ENCODE measurements around the gene PTK7. TPM values are rescaled to one million over a fixed set of nuclear protein-coding genes. Genes with fewer than 3 reads are reported as not detected.

PTK7 gene
- total and polyA plus RNA-seq, 2 experiments from 2014 or later: 127 to 162 TPM

DNA sequence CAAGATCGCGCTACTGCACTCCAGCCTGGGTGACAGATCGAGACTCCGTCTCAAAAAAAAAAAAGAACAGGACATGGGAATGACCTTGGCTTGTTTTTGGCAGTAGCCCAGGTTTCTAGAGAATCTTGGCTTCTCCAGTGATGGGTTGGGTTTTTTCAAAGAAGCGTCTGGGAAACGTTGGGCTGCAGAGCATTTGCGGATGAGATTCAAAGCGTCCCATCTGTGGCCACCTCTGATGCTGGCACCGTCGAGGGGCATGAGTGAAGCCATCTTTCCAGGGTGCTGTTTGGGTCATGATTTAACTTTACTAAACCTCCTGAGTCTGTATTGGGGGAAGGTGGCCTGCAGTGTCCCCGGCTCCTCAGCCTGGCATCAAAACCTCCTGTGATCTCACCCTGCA, 51.8 kb downstream of the PTK7 start:
- DNase-seq (ENCODE audit: low spot score): no peak
- Histone ChIP-seq H4K20me1 (ENCODE audit: insufficient read depth, poor library complexity, severe bottlenecking) (no peaks in the 10 kb centered on the region), H3K9me3 (ENCODE audit: low read depth) (no peaks in the 10 kb centered on the region), H3K36me3 (replicated peaks; ENCODE audit: insufficient read depth, low read depth) (no peaks in the 10 kb centered on the region), H3K4me3 (no peak overlapping the region), H3K4me2 (no peak overlapping the region), H2AFZ (no peak overlapping the region), H3K27me3 (no peaks in the 10 kb centered on the region), H3K9me2 (replicated peaks; ENCODE audit: insufficient read depth) (no peaks in the 10 kb centered on the region), H3K4me1 (ENCODE audit: insufficient read depth) (peaks cover 42% of the 10 kb centered on the region), H3K79me2 (peaks cover 53% of the 10 kb centered on the region), H3K27ac (no peak overlapping the region)
- TF ChIP-seq EZH2 (IDR thresholded peaks at IDR 0.05; ENCODE audit: borderline replicate concordance) (no peak), EZH2phosphoT487 (IDR thresholded peaks at IDR 0.05; ENCODE audit: low read depth, severe bottlenecking, unreplicated experiment) (no peak)
- TF ChIP-seq, protein P1, sequence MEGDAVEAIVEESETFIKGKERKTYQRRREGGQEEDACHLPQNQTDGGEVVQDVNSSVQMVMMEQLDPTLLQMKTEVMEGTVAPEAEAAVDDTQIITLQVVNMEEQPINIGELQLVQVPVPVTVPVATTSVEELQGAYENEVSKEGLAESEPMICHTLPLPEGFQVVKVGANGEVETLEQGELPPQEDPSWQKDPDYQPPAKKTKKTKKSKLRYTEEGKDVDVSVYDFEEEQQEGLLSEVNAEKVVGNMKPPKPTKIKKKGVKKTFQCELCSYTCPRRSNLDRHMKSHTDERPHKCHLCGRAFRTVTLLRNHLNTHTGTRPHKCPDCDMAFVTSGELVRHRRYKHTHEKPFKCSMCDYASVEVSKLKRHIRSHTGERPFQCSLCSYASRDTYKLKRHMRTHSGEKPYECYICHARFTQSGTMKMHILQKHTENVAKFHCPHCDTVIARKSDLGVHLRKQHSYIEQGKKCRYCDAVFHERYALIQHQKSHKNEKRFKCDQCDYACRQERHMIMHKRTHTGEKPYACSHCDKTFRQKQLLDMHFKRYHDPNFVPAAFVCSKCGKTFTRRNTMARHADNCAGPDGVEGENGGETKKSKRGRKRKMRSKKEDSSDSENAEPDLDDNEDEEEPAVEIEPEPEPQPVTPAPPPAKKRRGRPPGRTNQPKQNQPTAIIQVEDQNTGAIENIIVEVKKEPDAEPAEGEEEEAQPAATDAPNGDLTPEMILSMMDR (IDR thresholded peaks at IDR 0.05; ENCODE audit: poor library complexity): no peak
- WGBS (ENCODE audit: low lambda C conversion rate, missing lambda C conversion rate): 64% methylated on average over 11 of the region's 11 CpGs

DNA sequence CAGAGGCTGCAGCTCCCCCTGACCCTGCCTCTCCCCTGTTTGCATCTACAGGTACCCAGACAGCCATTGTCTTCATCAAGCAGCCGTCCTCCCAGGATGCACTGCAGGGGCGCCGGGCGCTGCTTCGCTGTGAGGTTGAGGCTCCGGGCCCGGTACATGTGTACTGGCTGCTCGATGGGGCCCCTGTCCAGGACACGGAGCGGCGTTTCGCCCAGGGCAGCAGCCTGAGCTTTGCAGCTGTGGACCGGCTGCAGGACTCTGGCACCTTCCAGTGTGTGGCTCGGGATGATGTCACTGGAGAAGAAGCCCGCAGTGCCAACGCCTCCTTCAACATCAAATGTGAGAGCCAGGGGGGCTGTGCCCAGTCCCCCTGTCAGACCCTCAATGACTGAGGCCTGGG, 52.8 kb downstream of the PTK7 start:
- 93% methylated on average over 16 of the region's 16 CpGs for WGBS (ENCODE audit: low lambda C conversion rate, missing lambda C conversion rate)
- H3K4me2 ChIP-seq: no peak overlapping the region
- H4K20me1 ChIP-seq (ENCODE audit: insufficient read depth, poor library complexity, severe bottlenecking): no peaks in the 10 kb centered on the region

GRCh38 chr6:43129434-43130194, 53.5 kb downstream of the PTK7 start:
- DNase-seq (ENCODE audit: low spot score): peak; percentile 39

More for the DNA sequence above, 52.8 kb downstream of the PTK7 start:
- Histone ChIP-seq H3K27ac (no peak overlapping the region), H3K4me3 (no peak overlapping the region), H3K36me3 (replicated peaks; ENCODE audit: insufficient read depth, low read depth) (no peaks in the 10 kb centered on the region), H3K27me3 (no peaks in the 10 kb centered on the region), H3K4me1 (ENCODE audit: insufficient read depth) (peaks cover 31% of the 10 kb centered on the region), H3K9me2 (replicated peaks; ENCODE audit: insufficient read depth) (no peaks in the 10 kb centered on the region), H3K9me3 (ENCODE audit: low read depth) (no peaks in the 10 kb centered on the region), H3K79me2 (peaks cover 43% of the 10 kb centered on the region), H2AFZ (no peak overlapping the region)
- TF ChIP-seq, protein P1 (IDR thresholded peaks at IDR 0.05; ENCODE audit: poor library complexity): no peak
- no peak for TF ChIP-seq EZH2phosphoT487 (IDR thresholded peaks at IDR 0.05; ENCODE audit: low read depth, severe bottlenecking, unreplicated experiment)
- no peak for TF ChIP-seq EZH2 (IDR thresholded peaks at IDR 0.05; ENCODE audit: borderline replicate concordance)
- no peak for DNase-seq (ENCODE audit: low spot score)

More at GRCh38 chr6:43129434-43130194, 53.5 kb downstream of the PTK7 start:
- Histone ChIP-seq H4K20me1 (ENCODE audit: insufficient read depth, poor library complexity, severe bottlenecking) (no peaks in the 10 kb centered on the region), H3K27me3 (no peaks in the 10 kb centered on the region), H3K36me3 (replicated peaks; ENCODE audit: insufficient read depth, low read depth) (no peaks in the 10 kb centered on the region), H3K27ac (no peak overlapping the region), H3K9me3 (ENCODE audit: low read depth) (no peaks in the 10 kb centered on the region), H3K4me1 (ENCODE audit: insufficient read depth) (peaks cover 24% of the 10 kb centered on the region), H3K4me3 (no peak overlapping the region), H3K79me2 (peaks cover 36% of the 10 kb centered on the region), H3K9me2 (replicated peaks; ENCODE audit: insufficient read depth) (no peaks in the 10 kb centered on the region), H2AFZ (no peak overlapping the region), H3K4me2 (no peak overlapping the region)
- TF ChIP-seq EZH2 (IDR thresholded peaks at IDR 0.05; ENCODE audit: borderline replicate concordance) (no peak), EZH2phosphoT487 (IDR thresholded peaks at IDR 0.05; ENCODE audit: low read depth, severe bottlenecking, unreplicated experiment) (no peak)
- TF ChIP-seq, protein P1 (IDR thresholded peaks at IDR 0.05; ENCODE audit: poor library complexity): peak; percentile 44
- 81% methylated on average over 15 of the region's 15 CpGs for WGBS (ENCODE audit: low lambda C conversion rate, missing lambda C conversion rate)

Measured in hepatocyte (in vitro differentiated cells).